ENCODE data around the gene RPLP2.

DNA sequence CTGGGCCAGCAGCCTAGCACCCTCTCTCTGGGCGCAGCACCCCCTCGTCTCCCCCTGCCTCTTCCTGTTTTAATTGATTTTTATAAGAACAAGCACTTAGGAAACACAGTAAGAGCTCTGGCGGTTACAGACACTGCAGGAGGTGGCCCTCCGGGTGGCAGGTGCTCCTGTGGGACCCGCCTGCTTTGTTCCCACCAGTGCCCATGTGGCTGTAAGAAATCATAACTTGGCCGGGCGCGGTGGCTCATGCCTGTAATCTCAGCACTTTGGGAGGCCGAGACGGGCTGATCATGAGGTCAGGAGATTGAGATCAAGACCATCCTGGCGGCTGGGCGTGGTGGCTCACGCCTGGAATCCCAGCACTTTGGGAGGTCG lies 51.3 kb downstream of the RPLP2 start:
- TF ChIP-seq POLR2A (IDR thresholded peaks at IDR 0.05; ENCODE audit: low read length) (no peak), GATA1 (IDR thresholded peaks at IDR 0.05; ENCODE audit: low read depth, low read length) (no peak)
